ENCODE results near the gene SLC24A3.

Gene SLC24A3

GRCh38 chr20:19397666-19398065, 185.2 kb downstream of the SLC24A3 start:
- no peak for DNase-seq

- no peak for DNase-seq
Measured at GRCh38 chr20:19401096-19401495, 188.7 kb downstream of the SLC24A3 start.

GRCh38 chr20:19403549-19403948, 191.1 kb downstream of the SLC24A3 start:
- DNase-seq = no peak

- no peak for DNase-seq
Measured at GRCh38 chr20:19404826-19405225, 192.4 kb downstream of the SLC24A3 start.

- no peak for DNase-seq
Measured at GRCh38 chr20:19405958-19406357, 193.5 kb downstream of the SLC24A3 start.

- no peak for DNase-seq
Measured at GRCh38 chr20:19406381-19406780, 193.9 kb downstream of the SLC24A3 start.

GRCh38 chr20:19407196-19407595, 194.8 kb downstream of the SLC24A3 start:
- DNase-seq = no peak

GRCh38 chr20:19407736-19408135, 195.3 kb downstream of the SLC24A3 start:
- DNase-seq = no peak

GRCh38 chr20:19408971-19409370, 196.5 kb downstream of the SLC24A3 start:
- DNase-seq = no peak

- no peak for DNase-seq
Measured at GRCh38 chr20:19411811-19412210, 199.4 kb downstream of the SLC24A3 start.

- DNase-seq = no peak
Measured at GRCh38 chr20:19412254-19412653, 199.8 kb downstream of the SLC24A3 start.

- DNase-seq = no peak
Measured at GRCh38 chr20:19414600-19414999, 202.2 kb downstream of the SLC24A3 start.

- DNase-seq = no peak
Measured at GRCh38 chr20:19415786-19416185, 203.3 kb downstream of the SLC24A3 start.

- no peak for DNase-seq
Measured at GRCh38 chr20:19416627-19417026, 204.2 kb downstream of the SLC24A3 start.

GRCh38 chr20:19419396-19419795, 207.0 kb downstream of the SLC24A3 start:
- DNase-seq = no peak

GRCh38 chr20:19423097-19423899, 210.9 kb downstream of the SLC24A3 start:
- DNase-seq = no peak

- no peak for DNase-seq
Measured at GRCh38 chr20:19423900-19424620, 211.6 kb downstream of the SLC24A3 start.

- no peak for DNase-seq
Measured at GRCh38 chr20:19426356-19426755, 213.9 kb downstream of the SLC24A3 start.

- DNase-seq = no peak
Measured at GRCh38 chr20:19427480-19427879, 215.0 kb downstream of the SLC24A3 start.

GRCh38 chr20:19427913-19428312, 215.5 kb downstream of the SLC24A3 start:
- no peak for DNase-seq

GRCh38 chr20:19428324-19428723, 215.9 kb downstream of the SLC24A3 start:
- DNase-seq = no peak

GRCh38 chr20:19429538-19429937, 217.1 kb downstream of the SLC24A3 start:
- no peak for DNase-seq

GRCh38 chr20:19430641-19431315, 218.3 kb downstream of the SLC24A3 start:
- no peak for DNase-seq

- DNase-seq = no peak
Measured at GRCh38 chr20:19431316-19431700, 218.9 kb downstream of the SLC24A3 start.

All from activated naive CD4-positive, alpha-beta T cell treated with Interleukin-2 at 50 U/mL for 16 hours (primary cell).